Small intestine (tissue), 7 donors: ENCODE measurements around the gene PFDN4. TPM values are rescaled to one million over a fixed set of nuclear protein-coding genes. Genes with fewer than 3 reads are reported as not detected.
"Not testable (repeated sequence)": the region's sequence is repeated elsewhere in the genome, so short reads cannot be mapped to it uniquely, and the experiment has no call there.

Experiments used
- DNase-seq, 2 donors: peaks; one replicate each; pipeline versions ENCODE4 v3.0.0 to v3.0.0-alpha.2; 2013
- FAIRE-seq: peaks from 2 replicates; lab custom pipeline; 2012; peaks lifted over from hg19 to GRCh38; lab: Jason Lieb, UNC
- H3K27ac ChIP-seq, 3 donors: one replicate each; pipeline ENCODE4 v1.5.1; 2013; ENCODE audit warnings: low read length in 2 of 3, mild to moderate bottlenecking in 2 of 3, control low read depth in 1 of 3, inconsistent platforms in 1 of 3, low read depth in 1 of 3, moderate library complexity in 1 of 3
- H3K27me3 ChIP-seq, 3 donors: one replicate each; pipeline ENCODE4 v1.6.1; 2013; ENCODE audit warnings: low read length in 3 of 3, inconsistent platforms in 1 of 3; ENCODE audit not compliant: control insufficient read depth in 3 of 3, insufficient read depth in 3 of 3
- H3K36me3 ChIP-seq, 3 donors: one replicate each; pipeline ENCODE4 v1.6.1; 2013; ENCODE audit warnings: low read length in 3 of 3, inconsistent platforms in 1 of 3, low read depth in 1 of 3, mild to moderate bottlenecking in 1 of 3, moderate library complexity in 1 of 3; ENCODE audit not compliant: control insufficient read depth in 3 of 3, insufficient read depth in 2 of 3
- H3K4me1 ChIP-seq, 3 donors: one replicate each; pipeline ENCODE4 v1.6.1; 2013; ENCODE audit warnings: low read length in 2 of 3, inconsistent platforms in 1 of 3, low read depth in 1 of 3, mild to moderate bottlenecking in 1 of 3, moderate library complexity in 1 of 3; ENCODE audit not compliant: control insufficient read depth in 3 of 3, insufficient read depth in 2 of 3
- H3K4me3 ChIP-seq, 3 donors: one replicate each; pipeline ENCODE4 v1.5.1; 2013; ENCODE audit warnings: low read length in 3 of 3, control low read depth in 1 of 3, inconsistent platforms in 1 of 3, low read depth in 1 of 3, mild to moderate bottlenecking in 1 of 3, moderate library complexity in 1 of 3
- H3K9me3 ChIP-seq, 2 donors: one replicate each; pipeline ENCODE4 v1.6.1; 2013; ENCODE audit warnings: low read depth in 1 of 2, low read length in 1 of 2; ENCODE audit not compliant: control insufficient read depth in 2 of 2, insufficient read depth in 1 of 2
- WGBS, 3 donors: extraction: QIAGEN DNeasy Blood & Tissue Kit; methylation state at CpG; one replicate each; pipeline ENCODE4 v1.1.7; 2013; 5-methylcytosine and 5-hydroxymethylcytosine counted together
- polyA plus RNA-seq, 4 donors: library from polyadenylated mRNA; stranded (reverse) in 3 of 4; unstranded in 1 of 4; fragments of 200-250 nt in 3 of 4; fragments of 120-200 nt in 1 of 4; gene quantifications; one replicate each; pipeline versions ENCODE4 v1.2.1 to v1.2.3, GENCODE V29; 2013
- donor health status: healthy with polysubstance abuse.
- donor health status: control.
- donor health status: control.
- donor health status: Bipolar disorder and iron deficiency.
- donor health status: healthy.

Gene PFDN4
- polyA plus RNA-seq, 4 donors: 25.9 to 65.3 (median 36.7) TPM

DNA sequence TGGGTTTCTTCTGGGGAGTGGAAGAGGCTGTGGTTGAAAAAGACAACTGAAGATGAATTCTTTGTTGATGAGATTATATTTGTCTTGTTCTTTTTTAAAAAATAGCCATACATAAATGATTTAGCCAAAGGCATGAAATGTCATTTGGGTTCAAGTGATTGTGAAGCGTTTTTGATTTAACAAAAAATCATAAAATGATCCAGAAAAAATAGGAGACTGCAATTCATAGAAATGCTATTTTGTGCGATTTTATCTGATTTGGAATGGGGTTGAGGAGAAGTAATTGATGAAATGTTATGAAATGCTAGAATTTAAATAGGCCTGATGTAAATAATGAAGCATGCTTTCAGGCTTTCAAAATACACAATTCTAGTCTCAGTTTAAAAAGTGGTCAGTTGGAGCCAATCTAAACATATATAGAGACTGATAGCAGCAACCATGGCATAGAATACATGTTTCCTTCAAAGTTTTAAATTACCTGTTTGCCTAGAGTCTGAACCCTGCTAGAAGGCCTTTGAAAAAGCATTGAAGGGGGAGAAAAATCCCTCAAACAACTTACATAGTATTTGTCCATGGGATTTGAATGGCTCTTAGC is 21.8 kb downstream of the PFDN4 start:
- no peak overlapping the region for H3K4me3 ChIP-seq
- no peak for DNase-seq
- H3K27me3 ChIP-seq: no peaks in the 10 kb centered on the region
- no peak overlapping the region for H3K27ac ChIP-seq
- no peak for FAIRE-seq
- H3K9me3 ChIP-seq: peaks cover 0 to 6% of the 10 kb centered on the region in 2 donors
- 83 to 89% (median 88%) methylated on average over 2 of the region's 2 CpGs for WGBS, 3 donors
- no peaks in the 10 kb centered on the region for H3K4me1 ChIP-seq
- no peaks in the 10 kb centered on the region for H3K36me3 ChIP-seq

DNA sequence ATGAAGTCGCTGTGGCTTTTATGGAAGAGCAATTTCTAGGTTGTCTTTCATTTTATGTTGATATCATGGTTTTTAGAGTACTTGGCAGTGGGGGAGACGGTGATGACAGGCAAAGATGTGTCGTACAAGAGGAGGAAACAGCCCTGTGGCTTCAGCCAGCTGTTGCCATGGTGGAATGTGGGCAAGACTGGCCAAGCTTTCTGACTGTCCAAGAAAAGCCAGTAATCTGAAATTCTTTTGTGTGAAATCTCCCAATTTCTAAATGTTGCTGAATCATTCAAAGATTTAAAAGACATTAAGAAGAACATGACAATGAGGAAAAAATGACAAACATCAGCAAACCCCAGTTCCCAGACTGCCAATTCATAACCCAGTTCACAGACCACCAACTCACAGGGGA is 23.1 kb downstream of the PFDN4 start:
- DNase-seq (no peak), FAIRE-seq (no peak)
- Histone ChIP-seq H3K4me3 (no peak overlapping the region), H3K36me3 (no peaks in the 10 kb centered on the region), H3K27me3 (no peaks in the 10 kb centered on the region), H3K4me1 (no peaks in the 10 kb centered on the region), H3K27ac (no peak overlapping the region), H3K9me3 (peaks cover 0 to 6% of the 10 kb centered on the region in 2 donors)
- WGBS, 3 donors: 75 to 79% (median 77%) methylated on average over 3 of the region's 3 CpGs

DNA sequence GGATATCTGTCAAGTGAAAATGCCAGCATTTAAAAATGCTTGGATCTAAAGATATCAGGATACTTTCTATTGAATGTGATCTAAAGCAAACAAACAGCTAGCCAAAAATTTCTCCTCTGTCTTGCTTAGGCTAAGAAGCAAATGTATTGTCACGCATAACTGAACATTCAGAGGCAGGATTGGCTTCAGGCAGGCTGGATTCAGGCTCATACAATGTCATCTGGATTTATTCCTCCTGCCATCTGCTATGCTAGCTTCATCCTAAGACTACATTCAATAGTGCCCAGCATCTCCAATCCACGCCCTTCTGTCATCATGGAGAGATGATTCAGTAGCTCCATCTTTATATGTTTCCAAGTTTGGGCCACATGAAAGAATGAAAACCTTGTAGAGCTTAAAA is 27.1 kb downstream of the PFDN4 start:
- FAIRE-seq (no peak), DNase-seq (no peak)
- Histone ChIP-seq H3K36me3 (no peaks in the 10 kb centered on the region), H3K9me3 (peaks cover 0 to 6% of the 10 kb centered on the region in 2 donors), H3K27ac (no peak overlapping the region), H3K27me3 (no peaks in the 10 kb centered on the region), H3K4me3 (no peak overlapping the region), H3K4me1 (no peaks in the 10 kb centered on the region)
- 53 to 86% (median 77%) methylated on average over 2 of the region's 2 CpGs for WGBS, 3 donors

DNA sequence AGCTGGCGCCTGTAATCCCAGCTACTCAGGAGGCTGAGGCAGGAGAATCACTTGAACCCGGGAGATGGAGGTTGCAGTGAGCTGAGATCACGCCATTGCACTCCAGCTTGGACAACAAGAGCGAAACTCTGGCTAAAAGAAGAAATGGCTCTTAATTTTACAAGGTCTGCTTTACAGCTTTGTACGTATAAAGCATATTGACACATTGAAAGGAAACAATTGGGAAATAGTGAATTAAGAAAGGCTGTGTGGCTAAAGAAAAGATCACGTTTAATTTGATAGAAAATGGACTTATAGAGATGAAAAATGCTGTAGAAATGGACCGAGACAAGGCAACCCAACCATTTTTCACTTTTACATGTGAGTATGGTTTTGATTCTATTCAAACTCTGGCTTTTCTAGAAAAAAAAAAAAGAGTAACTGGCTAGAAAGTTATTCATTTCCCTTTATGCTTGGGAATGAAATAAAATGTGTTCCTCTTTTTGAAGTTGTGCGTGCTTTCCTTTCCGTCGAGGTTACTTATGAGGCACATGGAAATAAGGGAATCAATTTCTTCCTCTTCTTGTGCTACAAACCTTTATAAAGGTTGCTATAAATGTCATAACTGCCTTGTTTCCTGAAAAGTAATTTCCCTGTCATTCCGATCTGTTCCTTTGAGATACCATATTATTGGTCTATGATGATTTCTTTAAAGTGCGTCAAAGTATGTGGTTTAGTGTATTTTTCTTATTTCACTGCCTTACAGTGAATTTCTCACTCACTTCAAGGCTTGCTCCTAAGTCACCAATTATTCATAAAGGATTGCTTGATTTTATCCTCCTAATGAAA is 29.4 kb downstream of the PFDN4 start:
- H3K9me3 ChIP-seq: peaks cover 0 to 5% of the 10 kb centered on the region in 2 donors
- H3K27me3 ChIP-seq: no peaks in the 10 kb centered on the region
- no peaks in the 10 kb centered on the region for H3K36me3 ChIP-seq
- no peak overlapping the region for H3K27ac ChIP-seq
- H3K4me1 ChIP-seq: no peaks in the 10 kb centered on the region
- DNase-seq: no peak
- WGBS, 3 donors: 74 to 85% (median 83%) methylated on average over 12 of the region's 12 CpGs
- H3K4me3 ChIP-seq: no peak overlapping the region
- FAIRE-seq: no peak

DNA sequence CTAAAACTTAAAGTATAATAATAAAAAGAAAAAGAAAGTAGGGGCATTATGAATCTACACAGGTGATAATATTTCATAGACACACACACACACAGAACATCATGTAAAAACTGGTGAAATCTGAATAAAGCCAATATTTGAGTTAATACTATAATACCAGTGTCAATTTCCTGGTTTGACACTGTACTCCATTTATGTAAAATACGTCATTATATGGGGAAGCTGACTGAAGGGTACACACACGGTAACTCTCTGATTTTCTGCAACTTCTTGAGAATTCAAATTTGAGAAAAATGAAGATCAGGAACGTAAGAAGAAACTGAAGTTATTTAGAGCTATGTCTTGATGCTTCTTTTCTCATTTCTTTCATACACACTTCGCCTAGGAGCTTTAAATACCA is 36.2 kb downstream of the PFDN4 start:
- no peak overlapping the region for H3K27ac ChIP-seq
- no peaks in the 10 kb centered on the region for H3K36me3 ChIP-seq
- H3K4me1 ChIP-seq: no peaks in the 10 kb centered on the region
- H3K9me3 ChIP-seq: no peaks in the 10 kb centered on the region
- no peaks in the 10 kb centered on the region for H3K27me3 ChIP-seq
- H3K4me3 ChIP-seq: no peak overlapping the region
- FAIRE-seq (no peak), DNase-seq (no peak)
- 81 to 88% (median 83%) methylated on average over 4 of the region's 4 CpGs for WGBS, 3 donors

DNA sequence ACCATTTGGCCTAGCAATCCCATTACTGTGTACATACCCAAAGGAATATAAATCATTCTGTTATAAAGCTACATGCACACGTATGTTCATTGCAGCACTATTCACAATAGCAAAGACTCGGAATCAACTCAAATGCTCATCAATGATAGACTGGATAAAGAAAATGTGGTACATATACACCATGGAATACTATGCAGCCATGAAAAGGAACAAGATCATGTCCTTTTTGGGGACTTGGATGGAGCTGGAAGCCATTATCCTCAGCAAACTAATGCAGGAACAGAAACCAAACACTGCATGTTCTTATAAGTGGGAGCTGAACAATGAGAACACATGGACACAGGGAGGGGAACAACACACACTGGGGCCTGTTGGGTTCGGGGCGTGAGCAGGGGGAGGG is 40.8 kb downstream of the PFDN4 start:
- FAIRE-seq, H3K36me3 ChIP-seq, H3K27ac ChIP-seq, H3K27me3 ChIP-seq, DNase-seq, H3K9me3 ChIP-seq, H3K4me3 ChIP-seq, H3K4me1 ChIP-seq: not testable (repeated sequence)
- WGBS, 3 donors: 91 to 94% (median 93%) methylated on average over 4 of the region's 4 CpGs

DNA sequence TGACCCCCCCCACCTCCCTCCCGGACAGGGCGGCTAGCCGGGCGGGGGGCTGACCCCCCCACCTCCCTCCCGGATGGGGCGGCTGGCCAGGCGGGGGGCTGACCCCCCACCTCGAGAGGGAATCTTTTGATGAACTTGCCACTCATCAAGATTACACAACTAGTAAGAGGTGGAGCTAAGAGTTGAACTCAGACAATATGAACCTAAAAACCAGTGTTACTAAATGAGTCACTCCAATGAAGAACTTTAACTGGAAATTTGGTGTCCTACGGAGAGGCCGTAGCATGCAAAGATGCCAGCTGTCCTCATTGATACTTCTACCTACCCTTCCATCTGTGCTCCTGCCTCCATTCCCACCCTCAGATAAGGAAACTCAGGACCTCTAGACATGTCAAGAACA is 42.8 kb downstream of the PFDN4 start:
- no peaks in the 10 kb centered on the region for H3K9me3 ChIP-seq
- no peaks in the 10 kb centered on the region for H3K27me3 ChIP-seq
- no peak for FAIRE-seq
- DNase-seq: no peak
- no peaks in the 10 kb centered on the region for H3K36me3 ChIP-seq
- no peaks in the 10 kb centered on the region for H3K4me1 ChIP-seq
- H3K27ac ChIP-seq: no peak overlapping the region
- 81 to 93% (median 92%) methylated on average over 6 to 9 of the region's 10 CpGs for WGBS, 3 donors
- H3K4me3 ChIP-seq: no peak overlapping the region

DNA sequence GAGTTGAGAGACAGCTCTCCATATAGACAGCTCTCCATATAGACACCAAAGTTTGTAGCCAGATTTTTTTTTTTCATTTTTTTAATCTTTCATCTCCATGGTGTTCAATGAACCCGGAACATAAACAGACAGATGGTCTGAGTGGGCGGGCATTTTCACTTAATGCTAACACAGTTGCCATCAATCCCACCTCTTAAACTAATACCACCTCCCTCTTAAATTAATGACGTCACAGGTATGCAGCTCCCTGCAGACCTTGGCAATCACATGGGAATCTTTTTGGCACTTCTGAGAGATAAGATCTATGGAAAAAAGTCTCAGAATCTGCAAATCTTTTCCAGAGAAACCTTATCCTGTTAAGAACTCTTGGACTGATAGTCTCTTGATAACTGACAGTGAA is 43.2 kb downstream of the PFDN4 start:
- Histone ChIP-seq H3K27me3 (no peaks in the 10 kb centered on the region), H3K4me3 (no peak overlapping the region), H3K36me3 (no peaks in the 10 kb centered on the region), H3K4me1 (no peaks in the 10 kb centered on the region), H3K9me3 (no peaks in the 10 kb centered on the region), H3K27ac (no peak overlapping the region)
- 83 to 90% (median 85%) methylated on average over 3 of the region's 3 CpGs for WGBS, 3 donors
- FAIRE-seq (no peak), DNase-seq (no peak)
